Stimulated activated CD4-positive, alpha-beta T cell treated with anti-CD3 and anti-CD28 coated beads, Interleukin-2, amount 100 ng/mL, for 24 hours (primary cell): ENCODE results near the gene CAMK1G.
A peak's percentile ranks its signal among the peaks of the same experiment; 100 is the strongest.

Experiments
- DNase-seq, 2 donors: peaks; one replicate each; pipeline ENCODE4 v3.0.0-alpha.2; 2020

Gene CAMK1G

GRCh38 chr1:209643285-209644020 is 59.9 kb downstream of the CAMK1G start:
- DNase-seq = no peak

GRCh38 chr1:209645574-209646452 is 62.3 kb downstream of the CAMK1G start:
- no peak for DNase-seq

GRCh38 chr1:209646558-209646957 is 63.0 kb downstream of the CAMK1G start:
- DNase-seq = no peak

- no peak for DNase-seq
These were observed 63.6 kb downstream of the CAMK1G start for GRCh38 chr1:209647156-209647555.

- DNase-seq = no peak
These were observed 64.8 kb downstream of the CAMK1G start for GRCh38 chr1:209648346-209648745.

- no peak for DNase-seq
These were observed 65.6 kb downstream of the CAMK1G start for GRCh38 chr1:209648931-209649776.

GRCh38 chr1:209650454-209650853 is 66.9 kb downstream of the CAMK1G start:
- no peak for DNase-seq

- DNase-seq = peak; percentile 66 to 72
These were observed 67.6 kb downstream of the CAMK1G start for GRCh38 chr1:209651138-209651587.

- DNase-seq = no peak
These were observed 68.7 kb downstream of the CAMK1G start, which contains the start of gene LAMB3 for GRCh38 chr1:209652121-209652735. LAMB3 (minus strand) TSS chr1:209652425; CDS start chr1:209650944, 1,481 bp downstream.

GRCh38 chr1:209652873-209653401 is 69.4 kb downstream of the CAMK1G start:
- DNase-seq = peak; percentile 50 to 74

GRCh38 chr1:209653915-209654351 is 70.4 kb downstream of the CAMK1G start:
- no peak for DNase-seq

GRCh38 chr1:209655411-209656231 is 72.1 kb downstream of the CAMK1G start:
- DNase-seq = no peak

- no peak for DNase-seq
These were observed 73.8 kb downstream of the CAMK1G start for GRCh38 chr1:209657140-209657879.

GRCh38 chr1:209657918-209658317 is 74.4 kb downstream of the CAMK1G start:
- no peak for DNase-seq

- DNase-seq = no peak
These were observed 76.4 kb downstream of the CAMK1G start for GRCh38 chr1:209659909-209660308.

- no peak for DNase-seq
These were observed 77.6 kb downstream of the CAMK1G start for GRCh38 chr1:209661071-209661470.

- no peak for DNase-seq
These were observed 79.4 kb downstream of the CAMK1G start for GRCh38 chr1:209662879-209663327.
